ENCODE data around the gene RTTN.

Gene RTTN

GRCh38 chr18:70148039-70148938 lies 57.2 kb downstream of the RTTN start:
- Histone ChIP-seq H3K4me3 (ENCODE audit: low read length) (no peak overlapping the region), H3K27me3 (replicated peaks; ENCODE audit: control insufficient read depth, insufficient read depth, low read length) (no peaks in the 10 kb centered on the region), H3K4me1 (ENCODE audit: control insufficient read depth, insufficient read depth, low read length) (no peaks in the 10 kb centered on the region), H3K9me3 (ENCODE audit: control insufficient read depth, low read length) (no peaks in the 10 kb centered on the region), H3K36me3 (ENCODE audit: control insufficient read depth, insufficient read depth, low read length, severe bottlenecking) (peaks cover 11% of the 10 kb centered on the region), H3K9ac (ENCODE audit: low read length) (no peak overlapping the region)
- no peak for DNase-seq (ENCODE audit: low read depth)

- H3K36me3 ChIP-seq (ENCODE audit: control insufficient read depth, insufficient read depth, low read length, severe bottlenecking) = peaks cover 11% of the 10 kb centered on the region
- H3K9me3 ChIP-seq (ENCODE audit: control insufficient read depth, low read length) = no peaks in the 10 kb centered on the region
- DNase-seq (ENCODE audit: low read depth) = no peak
- no peak overlapping the region for H3K9ac ChIP-seq (ENCODE audit: low read length)
- no peak overlapping the region for H3K4me3 ChIP-seq (ENCODE audit: low read length)
- H3K4me1 ChIP-seq (ENCODE audit: control insufficient read depth, insufficient read depth, low read length) = no peaks in the 10 kb centered on the region
- H3K27me3 ChIP-seq (replicated peaks; ENCODE audit: control insufficient read depth, insufficient read depth, low read length) = no peaks in the 10 kb centered on the region
Measured at GRCh38 chr18:70146174-70146573, 59.3 kb downstream of the RTTN start.

- no peaks in the 10 kb centered on the region for H3K9me3 ChIP-seq (ENCODE audit: control insufficient read depth, low read length)
- H3K4me3 ChIP-seq (ENCODE audit: low read length) = no peak overlapping the region
- H3K4me1 ChIP-seq (ENCODE audit: control insufficient read depth, insufficient read depth, low read length) = no peaks in the 10 kb centered on the region
- peaks cover 4% of the 10 kb centered on the region for H3K36me3 ChIP-seq (ENCODE audit: control insufficient read depth, insufficient read depth, low read length, severe bottlenecking)
- no peak overlapping the region for H3K9ac ChIP-seq (ENCODE audit: low read length)
- no peaks in the 10 kb centered on the region for H3K27me3 ChIP-seq (replicated peaks; ENCODE audit: control insufficient read depth, insufficient read depth, low read length)
- no peak for DNase-seq (ENCODE audit: low read depth)
Measured at GRCh38 chr18:70142001-70142400, 63.5 kb downstream of the RTTN start.

GRCh38 chr18:70139138-70139537 lies 66.3 kb downstream of the RTTN start:
- no peak overlapping the region for H3K4me3 ChIP-seq (ENCODE audit: low read length)
- peaks cover 7% of the 10 kb centered on the region for H3K4me1 ChIP-seq (ENCODE audit: control insufficient read depth, insufficient read depth, low read length)
- no peak for DNase-seq (ENCODE audit: low read depth)
- H3K9me3 ChIP-seq (ENCODE audit: control insufficient read depth, low read length) = no peaks in the 10 kb centered on the region
- no peaks in the 10 kb centered on the region for H3K27me3 ChIP-seq (replicated peaks; ENCODE audit: control insufficient read depth, insufficient read depth, low read length)
- H3K9ac ChIP-seq (ENCODE audit: low read length) = no peak overlapping the region
- H3K36me3 ChIP-seq (ENCODE audit: control insufficient read depth, insufficient read depth, low read length, severe bottlenecking) = no peaks in the 10 kb centered on the region

- H3K9ac ChIP-seq (ENCODE audit: low read length) = no peak overlapping the region
- no peak for DNase-seq (ENCODE audit: low read depth)
- peaks cover 21% of the 10 kb centered on the region for H3K4me1 ChIP-seq (ENCODE audit: control insufficient read depth, insufficient read depth, low read length)
- no peak overlapping the region for H3K4me3 ChIP-seq (ENCODE audit: low read length)
- no peaks in the 10 kb centered on the region for H3K9me3 ChIP-seq (ENCODE audit: control insufficient read depth, low read length)
- no peaks in the 10 kb centered on the region for H3K27me3 ChIP-seq (replicated peaks; ENCODE audit: control insufficient read depth, insufficient read depth, low read length)
- H3K36me3 ChIP-seq (ENCODE audit: control insufficient read depth, insufficient read depth, low read length, severe bottlenecking) = no peaks in the 10 kb centered on the region
Measured at GRCh38 chr18:70135604-70136003, 69.9 kb downstream of the RTTN start.

- peaks cover 21% of the 10 kb centered on the region for H3K4me1 ChIP-seq (ENCODE audit: control insufficient read depth, insufficient read depth, low read length)
- H3K36me3 ChIP-seq (ENCODE audit: control insufficient read depth, insufficient read depth, low read length, severe bottlenecking) = no peaks in the 10 kb centered on the region
- no peaks in the 10 kb centered on the region for H3K9me3 ChIP-seq (ENCODE audit: control insufficient read depth, low read length)
- no peaks in the 10 kb centered on the region for H3K27me3 ChIP-seq (replicated peaks; ENCODE audit: control insufficient read depth, insufficient read depth, low read length)
- no peak overlapping the region for H3K9ac ChIP-seq (ENCODE audit: low read length)
- peak; percentile 82 for DNase-seq (ENCODE audit: low read depth)
- H3K4me3 ChIP-seq (ENCODE audit: low read length) = peak overlapping the region; percentile 20
Measured at GRCh38 chr18:70132999-70133398, 72.5 kb downstream of the RTTN start.

- no peak overlapping the region for H3K9ac ChIP-seq (ENCODE audit: low read length)
- H3K27me3 ChIP-seq (replicated peaks; ENCODE audit: control insufficient read depth, insufficient read depth, low read length) = no peaks in the 10 kb centered on the region
- no peaks in the 10 kb centered on the region for H3K9me3 ChIP-seq (ENCODE audit: control insufficient read depth, low read length)
- H3K36me3 ChIP-seq (ENCODE audit: control insufficient read depth, insufficient read depth, low read length, severe bottlenecking) = no peaks in the 10 kb centered on the region
- DNase-seq (ENCODE audit: low read depth) = no peak
- H3K4me3 ChIP-seq (ENCODE audit: low read length) = no peak overlapping the region
- peaks cover 9% of the 10 kb centered on the region for H3K4me1 ChIP-seq (ENCODE audit: control insufficient read depth, insufficient read depth, low read length)
Measured at GRCh38 chr18:70128271-70128670, 77.2 kb downstream of the RTTN start.

GRCh38 chr18:70127359-70127758 lies 78.1 kb downstream of the RTTN start:
- DNase-seq (ENCODE audit: low read depth) = no peak
- no peak overlapping the region for H3K9ac ChIP-seq (ENCODE audit: low read length)
- H3K9me3 ChIP-seq (ENCODE audit: control insufficient read depth, low read length) = no peaks in the 10 kb centered on the region
- H3K4me1 ChIP-seq (ENCODE audit: control insufficient read depth, insufficient read depth, low read length) = peaks cover under 1% of the 10 kb centered on the region
- H3K36me3 ChIP-seq (ENCODE audit: control insufficient read depth, insufficient read depth, low read length, severe bottlenecking) = no peaks in the 10 kb centered on the region
- no peaks in the 10 kb centered on the region for H3K27me3 ChIP-seq (replicated peaks; ENCODE audit: control insufficient read depth, insufficient read depth, low read length)
- no peak overlapping the region for H3K4me3 ChIP-seq (ENCODE audit: low read length)

- Histone ChIP-seq H3K27me3 (replicated peaks; ENCODE audit: control insufficient read depth, insufficient read depth, low read length) (no peaks in the 10 kb centered on the region), H3K9ac (ENCODE audit: low read length) (no peak overlapping the region), H3K4me1 (ENCODE audit: control insufficient read depth, insufficient read depth, low read length) (no peaks in the 10 kb centered on the region), H3K9me3 (ENCODE audit: control insufficient read depth, low read length) (no peaks in the 10 kb centered on the region), H3K4me3 (ENCODE audit: low read length) (no peak overlapping the region), H3K36me3 (ENCODE audit: control insufficient read depth, insufficient read depth, low read length, severe bottlenecking) (no peaks in the 10 kb centered on the region)
- DNase-seq (ENCODE audit: low read depth) = no peak
Measured at GRCh38 chr18:70126832-70127231, 78.7 kb downstream of the RTTN start.

GRCh38 chr18:70124139-70124538 lies 81.3 kb downstream of the RTTN start:
- Histone ChIP-seq H3K4me3 (ENCODE audit: low read length) (no peak overlapping the region), H3K36me3 (ENCODE audit: control insufficient read depth, insufficient read depth, low read length, severe bottlenecking) (no peaks in the 10 kb centered on the region), H3K9ac (ENCODE audit: low read length) (no peak overlapping the region), H3K27me3 (replicated peaks; ENCODE audit: control insufficient read depth, insufficient read depth, low read length) (no peaks in the 10 kb centered on the region), H3K9me3 (ENCODE audit: control insufficient read depth, low read length) (no peaks in the 10 kb centered on the region), H3K4me1 (ENCODE audit: control insufficient read depth, insufficient read depth, low read length) (no peaks in the 10 kb centered on the region)
- DNase-seq (ENCODE audit: low read depth) = no peak

GRCh38 chr18:70121842-70122241 lies 83.6 kb downstream of the RTTN start:
- peaks cover 4% of the 10 kb centered on the region for H3K9me3 ChIP-seq (ENCODE audit: control insufficient read depth, low read length)
- no peaks in the 10 kb centered on the region for H3K36me3 ChIP-seq (ENCODE audit: control insufficient read depth, insufficient read depth, low read length, severe bottlenecking)
- no peak overlapping the region for H3K4me3 ChIP-seq (ENCODE audit: low read length)
- no peak for DNase-seq (ENCODE audit: low read depth)
- no peak overlapping the region for H3K9ac ChIP-seq (ENCODE audit: low read length)
- H3K4me1 ChIP-seq (ENCODE audit: control insufficient read depth, insufficient read depth, low read length) = no peaks in the 10 kb centered on the region
- H3K27me3 ChIP-seq (replicated peaks; ENCODE audit: control insufficient read depth, insufficient read depth, low read length) = no peaks in the 10 kb centered on the region

- no peak overlapping the region for H3K9ac ChIP-seq (ENCODE audit: low read length)
- peaks cover 4% of the 10 kb centered on the region for H3K4me1 ChIP-seq (ENCODE audit: control insufficient read depth, insufficient read depth, low read length)
- no peak for DNase-seq (ENCODE audit: low read depth)
- no peaks in the 10 kb centered on the region for H3K27me3 ChIP-seq (replicated peaks; ENCODE audit: control insufficient read depth, insufficient read depth, low read length)
- no peaks in the 10 kb centered on the region for H3K36me3 ChIP-seq (ENCODE audit: control insufficient read depth, insufficient read depth, low read length, severe bottlenecking)
- H3K4me3 ChIP-seq (ENCODE audit: low read length) = no peak overlapping the region
- peaks cover 4% of the 10 kb centered on the region for H3K9me3 ChIP-seq (ENCODE audit: control insufficient read depth, low read length)
Measured at GRCh38 chr18:70116949-70117348, 88.5 kb downstream of the RTTN start.
